22Rv1 (cell line): Measurements from ENCODE around the gene PTBP1.
"Not testable (repeated sequence)": the region's sequence is repeated elsewhere in the genome, so short reads cannot be mapped to it uniquely, and the experiment has no call there.

Experiments used
- CTCF ChIP-seq: fragments of 450-650 bp; IDR thresholded peaks from 2 replicates; pipeline ENCODE4 v1.5.1; 2017; ENCODE audit warnings: mild to moderate bottlenecking
- ZFX ChIP-seq: fragments of 450-650 bp; IDR thresholded peaks from 2 replicates; pipeline ENCODE4 v1.6.1; 2017; ENCODE audit warnings: antibody characterized with exemption, borderline replicate concordance

- not testable (repeated sequence) for TF ChIP-seq CTCF, ZFX
Measured at GRCh38 chr19:849195-849594, 51.9 kb downstream of the PTBP1 start.
